Spinal cord (tissue), 10 donors: ENCODE results near the gene SFSWAP. TPM values are rescaled to one million over a fixed set of nuclear protein-coding genes. Genes with fewer than 3 reads are reported as not detected.
"Not testable (repeated sequence)": the region's sequence is repeated elsewhere in the genome, so short reads cannot be mapped to it uniquely, and the experiment has no call there.

Experiments used
- DNase-seq, 6 donors: peaks; one replicate each; pipeline versions ENCODE4 v3.0.0 to v3.0.0-alpha.2; 2013 to 2015; ENCODE audit warnings: low spot score in 6 of 6, low read depth in 4 of 6
- H3K27ac ChIP-seq: one replicate; pipeline ENCODE4 v1.5.1; 2013; ENCODE audit warnings: low read depth, low read length, control low read depth
- H3K27me3 ChIP-seq: one replicate; pipeline ENCODE4 v1.6.1; 2013; ENCODE audit warnings: low read length; ENCODE audit not compliant: control insufficient read depth, insufficient read depth
- H3K36me3 ChIP-seq: one replicate; pipeline ENCODE4 v1.6.1; 2013; ENCODE audit warnings: low read length; ENCODE audit not compliant: control insufficient read depth, insufficient read depth
- H3K4me1 ChIP-seq: one replicate; pipeline ENCODE4 v1.6.1; 2013; ENCODE audit warnings: low read length; ENCODE audit not compliant: control insufficient read depth, insufficient read depth
- H3K4me3 ChIP-seq: one replicate; pipeline ENCODE4 v1.5.1; 2013; ENCODE audit warnings: low read depth, low read length, control low read depth
- H3K9me3 ChIP-seq: one replicate; pipeline ENCODE4 v1.6.1; 2013; ENCODE audit warnings: low read length; ENCODE audit not compliant: control insufficient read depth, insufficient read depth
- WGBS: methylation state at CpG from one replicate; pipeline ENCODE4 v1.1.5; 2013; ENCODE audit warnings: missing lambda C conversion rate; ENCODE audit not compliant: insufficient coverage; 5-methylcytosine and 5-hydroxymethylcytosine counted together
- polyA plus RNA-seq, 2 donors: library from polyadenylated mRNA; unstranded; fragments of 120-200 nt; gene quantifications; one replicate each; pipeline ENCODE4 v1.2.1, GENCODE V29; 2013; ENCODE audit not compliant: insufficient read length in 2 of 2
- total RNA-seq, 2 donors: library from RNA; depleted of rRNA in 1 of 2; stranded (reverse); fragments of 120-200 nt in 1 of 2; fragments of >200 nt in 1 of 2; gene quantifications; one replicate each; pipeline versions ENCODE4 v1.2.3 to v1.2.4, GENCODE V29; 2013 to 2014
- donor health status: healthy.

The SFSWAP gene
- total and polyA plus RNA-seq, 4 donors: 20.1 to 78.6 (median 47.1) TPM

DNA sequence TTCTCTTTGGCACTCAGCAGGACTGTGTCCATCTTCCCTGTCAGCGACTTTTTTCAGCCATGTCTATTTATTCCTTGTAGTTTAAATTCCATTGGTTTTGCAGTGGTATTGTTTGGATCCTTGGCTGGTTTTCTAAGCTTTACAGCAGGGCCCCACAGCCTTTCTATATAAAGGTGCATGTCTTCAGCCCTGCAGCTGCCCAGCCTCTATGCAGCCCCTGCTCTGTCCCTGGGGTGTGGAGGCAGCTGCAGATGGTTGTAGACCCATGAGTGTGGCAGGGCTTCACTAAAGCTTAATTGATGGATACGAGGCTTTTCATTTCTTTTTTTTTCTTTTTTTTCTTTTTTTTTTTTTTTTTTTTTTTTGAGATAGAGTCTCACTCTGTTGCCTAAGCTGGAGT, 29.7 kb downstream of the SFSWAP start:
- H3K4me3 ChIP-seq: no peak overlapping the region
- no peak overlapping the region for H3K27ac ChIP-seq
- peaks cover 3% of the 10 kb centered on the region for H3K9me3 ChIP-seq
- H3K27me3 ChIP-seq: no peaks in the 10 kb centered on the region
- peaks cover 48% of the 10 kb centered on the region for H3K36me3 ChIP-seq
- peaks cover 15% of the 10 kb centered on the region for H3K4me1 ChIP-seq
- DNase-seq: no peak
- no CpG with 5 or more reads among the region's 2 CpGs for WGBS

- H3K27ac ChIP-seq, H3K9me3 ChIP-seq, H3K4me3 ChIP-seq, H3K27me3 ChIP-seq, DNase-seq: not testable (repeated sequence)
- Histone ChIP-seq H3K36me3 (peaks cover 63% of the 10 kb centered on the region), H3K4me1 (peaks cover 10% of the 10 kb centered on the region)
- no CpG with 5 or more reads among the region's 3 CpGs for WGBS
These were observed 31.9 kb downstream of the SFSWAP start for GRCh38 chr12:131742761-131743160.

GRCh38 chr12:131743410-131743809, 32.5 kb downstream of the SFSWAP start:
- H3K27me3 ChIP-seq, H3K27ac ChIP-seq: not testable (repeated sequence)

DNA sequence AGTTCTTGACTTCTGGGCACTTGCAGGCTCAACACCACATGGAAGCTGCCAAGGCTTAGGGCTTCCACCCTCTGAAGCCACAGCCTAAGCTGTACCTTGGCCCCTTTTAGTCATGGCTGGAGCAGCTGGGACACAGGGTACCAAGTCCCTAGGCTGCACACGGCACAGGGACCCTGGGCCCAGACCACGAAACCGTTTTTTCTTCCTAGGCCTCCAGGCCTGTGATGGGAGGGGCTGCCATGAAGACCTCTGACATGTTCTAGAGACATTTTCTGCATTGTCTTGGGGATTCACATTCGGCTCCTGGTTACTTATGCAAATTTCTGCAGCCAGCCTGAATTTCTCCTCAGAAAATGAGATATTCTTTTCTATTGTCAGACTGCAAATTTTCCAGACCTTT, 33.0 kb downstream of the SFSWAP start:
- H3K27me3 ChIP-seq, H3K4me3 ChIP-seq, H3K27ac ChIP-seq, DNase-seq, H3K9me3 ChIP-seq: not testable (repeated sequence)
- Histone ChIP-seq H3K4me1 (peaks cover 10% of the 10 kb centered on the region), H3K36me3 (peaks cover 67% of the 10 kb centered on the region)
- WGBS: 98% methylated on average over 4 of the region's 4 CpGs

More at GRCh38 chr12:131743410-131743809, 32.5 kb downstream of the SFSWAP start:
- DNase-seq, H3K9me3 ChIP-seq, H3K4me3 ChIP-seq: not testable (repeated sequence)
- Histone ChIP-seq H3K4me1 (peaks cover 10% of the 10 kb centered on the region), H3K36me3 (peaks cover 69% of the 10 kb centered on the region)
- over 99% methylated on average over 8 of the region's 8 CpGs for WGBS

DNA sequence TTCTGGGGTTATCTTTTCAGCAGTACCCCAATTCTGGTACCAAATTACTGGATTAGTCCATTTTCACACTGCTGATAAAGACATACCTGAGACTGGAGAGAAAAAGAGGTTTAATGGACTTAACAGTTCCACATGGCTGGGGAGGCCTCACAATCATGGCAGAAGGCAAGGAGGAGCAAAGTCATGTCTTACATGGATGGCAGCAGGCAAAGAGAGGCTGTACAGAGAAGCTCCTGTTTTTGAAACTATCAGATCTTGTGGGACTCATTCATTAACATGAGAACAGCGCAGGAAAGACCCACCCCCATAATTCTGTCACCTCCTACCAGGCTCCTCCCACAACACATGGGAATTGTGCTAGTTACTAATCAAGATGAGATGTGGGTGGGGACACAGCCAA, 33.8 kb downstream of the SFSWAP start:
- not testable (repeated sequence) for H3K9me3 ChIP-seq, DNase-seq, H3K4me3 ChIP-seq, H3K27me3 ChIP-seq, H3K27ac ChIP-seq
- Histone ChIP-seq H3K36me3 (peaks cover 69% of the 10 kb centered on the region), H3K4me1 (peaks cover 10% of the 10 kb centered on the region)
- no CpG with 5 or more reads among the region's 1 CpG for WGBS

DNA sequence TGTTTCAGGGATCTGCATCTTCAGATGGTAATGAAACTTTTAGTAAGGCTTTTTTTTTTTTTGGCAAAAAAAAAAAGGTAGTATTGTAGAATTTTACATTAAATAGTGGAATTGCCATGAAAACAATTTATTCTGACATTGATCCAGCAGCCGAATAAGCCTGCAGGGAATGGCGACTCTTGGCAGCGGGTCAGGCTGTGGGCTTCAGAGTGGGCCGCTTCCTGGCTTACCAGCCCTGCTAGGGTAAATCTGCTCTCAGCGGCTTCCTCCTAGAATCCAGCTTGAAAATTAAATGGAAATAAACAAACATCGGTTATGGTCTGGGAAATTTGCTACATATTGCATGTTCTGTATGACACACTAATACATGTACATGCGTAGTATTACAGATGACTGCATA, 34.8 kb downstream of the SFSWAP start:
- H3K9me3 ChIP-seq: peaks cover 3% of the 10 kb centered on the region
- H3K27ac ChIP-seq: no peak overlapping the region
- 75% methylated on average over 2 of the region's 7 CpGs for WGBS
- H3K36me3 ChIP-seq: peaks cover 70% of the 10 kb centered on the region
- H3K4me1 ChIP-seq: peaks cover under 1% of the 10 kb centered on the region
- DNase-seq: no peak
- no peaks in the 10 kb centered on the region for H3K27me3 ChIP-seq
- H3K4me3 ChIP-seq: no peak overlapping the region

GRCh38 chr12:131747276-131748177, 36.6 kb downstream of the SFSWAP start:
- H3K4me1 ChIP-seq: no peaks in the 10 kb centered on the region
- WGBS: 91% methylated on average over 11 of the region's 12 CpGs
- no peaks in the 10 kb centered on the region for H3K27me3 ChIP-seq

DNA sequence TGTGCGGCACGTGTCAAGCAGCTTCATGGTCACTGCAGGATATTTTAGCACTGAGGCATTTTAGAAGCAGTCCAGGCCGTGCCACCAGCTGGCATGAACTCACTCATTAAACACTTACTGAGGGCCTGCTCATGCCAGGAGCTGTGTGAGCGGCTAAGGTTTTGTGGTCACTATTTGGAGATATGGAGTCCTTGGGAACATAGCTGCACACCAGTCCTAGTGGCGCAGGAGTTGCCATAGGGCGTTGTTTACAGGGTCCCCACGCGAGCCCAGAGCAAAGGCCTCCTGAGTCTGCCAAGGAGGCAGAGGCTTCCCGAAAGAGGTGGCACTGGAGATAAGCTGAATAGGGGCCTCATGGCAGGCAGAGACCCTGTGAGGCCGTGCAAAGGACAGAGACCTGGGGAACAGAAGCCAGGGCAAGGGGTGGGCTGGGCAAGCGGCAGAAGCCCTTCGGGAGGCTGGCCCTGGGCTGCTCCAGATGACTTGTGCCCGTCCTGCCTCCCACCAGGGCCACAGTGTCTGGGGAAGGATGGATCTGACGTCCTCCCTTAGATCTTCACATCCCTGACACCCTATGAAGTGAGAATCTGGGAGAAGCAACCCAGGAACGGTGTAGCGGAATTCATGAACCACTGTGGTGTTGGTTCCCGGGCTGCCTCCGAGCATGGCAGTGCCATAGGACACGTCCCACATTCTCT, 38.9 kb downstream of the SFSWAP start:
- no peaks in the 10 kb centered on the region for H3K9me3 ChIP-seq
- peaks cover 75% of the 10 kb centered on the region for H3K36me3 ChIP-seq
- 92% methylated on average over 16 of the region's 19 CpGs for WGBS
- no peak overlapping the region for H3K4me3 ChIP-seq
- H3K27me3 ChIP-seq: no peaks in the 10 kb centered on the region
- no peak overlapping the region for H3K27ac ChIP-seq
- H3K4me1 ChIP-seq: no peaks in the 10 kb centered on the region
- DNase-seq: no peak

More at GRCh38 chr12:131747276-131748177, 36.6 kb downstream of the SFSWAP start:
- no peak for DNase-seq
- Histone ChIP-seq H3K9me3 (peaks cover 3% of the 10 kb centered on the region), H3K36me3 (peaks cover 65% of the 10 kb centered on the region), H3K4me3 (no peak overlapping the region), H3K27ac (no peak overlapping the region)

DNA sequence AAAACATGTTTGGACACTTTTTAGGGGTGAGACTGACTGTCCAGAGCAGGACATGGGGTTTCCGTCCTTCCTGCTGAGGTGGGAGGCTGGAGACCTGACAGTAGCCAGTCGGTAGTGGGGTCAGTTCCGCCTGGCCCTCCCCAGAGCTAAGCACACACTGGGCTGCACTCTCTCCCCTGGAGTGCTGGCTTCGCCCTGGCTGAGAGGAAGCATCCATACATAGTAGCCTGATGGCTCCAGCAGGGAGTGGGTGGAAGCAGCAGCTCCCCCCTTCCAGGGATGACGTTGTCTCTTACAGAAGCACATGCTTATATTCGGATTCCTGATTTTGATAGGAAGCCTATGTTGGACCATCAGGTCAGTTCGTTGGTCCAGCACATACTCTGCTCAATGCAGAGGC, 40.4 kb downstream of the SFSWAP start:
- no peak overlapping the region for H3K4me3 ChIP-seq
- DNase-seq: no peak
- H3K36me3 ChIP-seq: peaks cover 83% of the 10 kb centered on the region
- no peaks in the 10 kb centered on the region for H3K27me3 ChIP-seq
- H3K27ac ChIP-seq: no peak overlapping the region
- no peaks in the 10 kb centered on the region for H3K4me1 ChIP-seq
- 72% methylated on average over 7 of the region's 7 CpGs for WGBS
- H3K9me3 ChIP-seq: no peaks in the 10 kb centered on the region
